Peyer's patch (tissue), 4 donors: ENCODE data around the gene CDON.

ENCODE experiments used
- POLR2A ChIP-seq, 2 donors: fragments of 450-650 bp; IDR thresholded peaks; one replicate each; pipeline ENCODE4 v1.5.1; 2017; ENCODE audit warnings: antibody characterized with exemption in 2 of 2, mild to moderate bottlenecking in 2 of 2, moderate library complexity in 2 of 2
- TF ChIP-seq, protein P1 (sequence below), 6 experiments: fragments of 450-650 bp in 4 of 6; fragments of 200-600 bp in 2 of 6; sonication (generic) in 1 of 6; IDR thresholded peaks; one replicate each; pipeline ENCODE4 v1.5.1; 2017 to 2019; ENCODE audit warnings: antibody characterized with exemption in 6 of 6, mild to moderate bottlenecking in 3 of 6, moderate library complexity in 1 of 6

DNA sequence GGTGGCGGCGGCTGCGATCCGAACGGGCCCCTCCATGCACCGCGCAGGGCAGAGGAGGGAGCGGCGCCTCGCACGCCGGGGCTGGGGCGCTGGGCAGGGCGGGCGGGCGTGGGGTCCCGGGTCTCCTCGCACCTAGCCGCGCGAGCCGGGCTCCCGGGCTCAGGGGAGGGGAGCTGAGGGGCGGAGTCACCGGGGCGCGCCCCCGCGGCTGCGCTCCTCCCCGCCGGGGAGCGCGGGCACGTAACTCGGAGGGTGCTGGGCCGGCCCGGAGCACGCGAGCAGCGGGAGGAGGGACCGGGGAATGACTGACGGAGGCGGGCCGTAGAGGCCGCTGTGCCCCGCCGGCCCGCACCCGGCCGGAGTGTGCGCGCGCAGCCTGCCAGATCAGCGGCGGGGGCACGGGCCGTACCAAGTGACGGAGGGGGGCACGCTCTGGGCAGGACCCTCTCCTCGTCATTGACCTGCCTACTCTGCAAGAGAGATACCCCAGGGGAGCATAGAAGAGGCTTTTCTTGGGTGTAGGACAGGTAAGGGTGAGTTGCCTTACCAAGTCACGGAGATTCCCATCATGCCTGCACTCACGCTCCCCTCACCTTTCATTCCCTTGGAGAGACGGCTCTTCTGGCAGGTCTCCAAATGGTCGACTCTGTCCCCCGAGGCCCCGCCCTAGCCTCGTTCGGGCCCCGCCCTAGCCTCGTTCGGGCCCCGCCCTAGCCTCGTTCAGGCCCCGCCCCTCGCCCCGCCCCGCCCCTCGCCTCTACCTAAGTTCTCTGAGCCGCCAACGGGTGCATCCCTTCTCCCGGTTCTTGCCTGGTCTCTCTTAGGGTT is at the start of gene CDON:
- peak in 1 of 2 donors; percentile 33 for TF ChIP-seq POLR2A (IDR thresholded peaks at IDR 0.05)
- TF ChIP-seq, protein P1, sequence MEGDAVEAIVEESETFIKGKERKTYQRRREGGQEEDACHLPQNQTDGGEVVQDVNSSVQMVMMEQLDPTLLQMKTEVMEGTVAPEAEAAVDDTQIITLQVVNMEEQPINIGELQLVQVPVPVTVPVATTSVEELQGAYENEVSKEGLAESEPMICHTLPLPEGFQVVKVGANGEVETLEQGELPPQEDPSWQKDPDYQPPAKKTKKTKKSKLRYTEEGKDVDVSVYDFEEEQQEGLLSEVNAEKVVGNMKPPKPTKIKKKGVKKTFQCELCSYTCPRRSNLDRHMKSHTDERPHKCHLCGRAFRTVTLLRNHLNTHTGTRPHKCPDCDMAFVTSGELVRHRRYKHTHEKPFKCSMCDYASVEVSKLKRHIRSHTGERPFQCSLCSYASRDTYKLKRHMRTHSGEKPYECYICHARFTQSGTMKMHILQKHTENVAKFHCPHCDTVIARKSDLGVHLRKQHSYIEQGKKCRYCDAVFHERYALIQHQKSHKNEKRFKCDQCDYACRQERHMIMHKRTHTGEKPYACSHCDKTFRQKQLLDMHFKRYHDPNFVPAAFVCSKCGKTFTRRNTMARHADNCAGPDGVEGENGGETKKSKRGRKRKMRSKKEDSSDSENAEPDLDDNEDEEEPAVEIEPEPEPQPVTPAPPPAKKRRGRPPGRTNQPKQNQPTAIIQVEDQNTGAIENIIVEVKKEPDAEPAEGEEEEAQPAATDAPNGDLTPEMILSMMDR (IDR thresholded peaks at IDR 0.05) = peak in 3 of 6 experiments; percentile 10 to 36 (median 21)
